GM18502 (cell line): ENCODE results near the gene ERV3-1.
"Not testable (repeated sequence)": the region's sequence is repeated elsewhere in the genome, so short reads cannot be mapped to it uniquely, and the experiment has no call there.

Experiments
- ATAC-seq: cut with Tn5 transposase; IDR thresholded peaks from one replicate; pipeline ENCODE4 v1.9.1; 2021; ENCODE audit warnings: mild to moderate bottlenecking; ENCODE audit not compliant: unreplicated experiment, poor library complexity

The ERV3-1 gene

DNA sequence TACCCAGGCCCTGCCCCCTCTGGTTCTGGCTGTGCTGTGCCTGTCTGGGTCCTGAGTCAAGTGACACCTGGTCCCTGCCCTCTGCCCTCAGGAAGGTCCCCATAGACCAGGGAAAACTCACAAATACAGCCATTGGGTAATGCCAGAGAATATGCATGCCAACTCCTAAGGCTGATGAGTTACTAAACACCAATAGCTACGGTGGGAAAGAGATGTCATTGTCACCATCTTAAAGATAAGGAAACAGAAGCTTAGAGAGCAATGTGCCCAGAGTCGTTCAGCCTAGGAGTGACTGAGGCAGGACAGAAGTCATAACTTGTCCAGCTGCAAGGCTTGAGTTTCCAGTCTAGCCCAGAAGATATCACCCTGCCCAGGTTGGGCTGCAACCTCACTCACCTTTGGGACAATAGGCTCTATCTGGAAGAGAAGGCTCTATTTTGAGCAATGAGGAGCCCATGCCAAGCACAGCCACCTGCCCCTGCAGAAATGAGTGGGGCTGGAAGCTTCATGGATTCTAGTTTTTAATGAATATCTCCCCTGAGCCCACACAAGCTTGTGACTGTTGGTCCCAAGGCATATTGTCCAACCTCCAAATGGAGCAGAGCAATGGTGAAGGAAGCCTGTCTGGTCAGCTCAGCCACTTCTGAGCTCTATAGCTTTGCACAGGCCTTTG lies 60.8 kb downstream of the ERV3-1 start:
- ATAC-seq, result no peak

DNA sequence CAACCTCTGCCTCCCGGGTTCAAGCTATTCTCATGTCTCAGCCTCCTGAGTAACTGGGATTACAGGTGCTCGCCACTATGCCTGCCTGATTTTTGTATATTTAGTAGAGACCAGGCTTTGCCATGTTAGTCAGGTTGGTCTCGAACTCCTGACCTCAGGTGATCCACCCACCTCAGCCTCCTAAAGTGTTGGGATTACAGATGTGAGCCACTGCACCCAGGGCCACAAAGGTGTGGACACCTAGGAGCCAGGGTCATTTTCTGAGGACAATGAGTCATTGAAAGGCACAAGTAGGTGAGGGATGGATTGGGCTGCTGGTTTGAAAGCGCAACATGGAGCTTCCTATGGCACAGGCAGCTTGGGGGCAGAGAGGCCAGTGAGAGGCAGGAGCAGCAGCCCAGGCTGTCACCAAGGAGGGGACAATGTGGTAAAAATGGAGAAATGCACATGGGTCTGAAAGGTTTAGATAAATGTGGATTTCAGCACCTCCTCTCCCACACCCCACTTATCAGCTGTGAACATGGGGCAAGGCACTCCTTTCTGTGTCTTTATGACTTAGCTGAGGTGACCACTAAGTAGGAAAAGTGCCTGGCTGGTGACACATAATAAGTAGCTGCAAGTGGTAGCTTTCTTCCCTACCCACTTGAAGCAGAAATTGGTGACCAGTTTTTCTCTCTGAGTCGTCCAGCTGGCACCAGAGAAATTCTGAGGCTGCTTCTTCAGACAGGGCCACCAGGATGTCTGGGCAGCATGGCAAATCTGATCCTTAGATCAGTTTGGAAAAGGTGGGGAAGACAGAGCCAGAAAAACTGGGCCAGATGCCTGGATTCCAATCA lies 61.6 kb downstream of the ERV3-1 start:
- ATAC-seq, result not testable (repeated sequence)
